GM12878 (cell line): ENCODE data around the gene CACNA1G.

ENCODE experiments used
- EP300 ChIP-seq, 2 experiments: fragments of 150-350 bp in 1 of 2; IDR thresholded peaks; 2 replicates each; pipeline ENCODE4 v1.6.1; 2011 to 2012; ENCODE audit warnings: low read depth in 2 of 2, low read length in 2 of 2, borderline replicate concordance in 1 of 2, improper control_type of control experiment in 1 of 2, inconsistent platforms in 1 of 2; ENCODE audit not compliant: control insufficient read depth in 1 of 2
- EZH2 ChIP-seq: IDR thresholded peaks from 2 replicates; pipeline ENCODE4 v1.6.1; 2012; ENCODE audit warnings: low read depth, mild to moderate bottlenecking, control low read depth, inconsistent platforms, low read length, borderline replicate concordance; ENCODE audit not compliant: control insufficient read depth
- JUNB ChIP-seq: IDR thresholded peaks from 2 replicates; pipeline ENCODE4 v1.6.1; 2016; ENCODE audit warnings: antibody characterized with exemption, mild to moderate bottlenecking
- TAF1 ChIP-seq: IDR thresholded peaks from 2 replicates; pipeline ENCODE4 v1.6.1; 2011; ENCODE audit warnings: mild to moderate bottlenecking, low read depth, low read length, borderline replicate concordance
- TBL1XR1 ChIP-seq: IDR thresholded peaks from 2 replicates; pipeline ENCODE4 v1.6.1; 2012; ENCODE audit warnings: low read depth, low read length, improper control_type of control experiment
- TF ChIP-seq, protein P1 (sequence below), 3 experiments: IDR thresholded peaks in 2 of 3; conservative IDR thresholded peaks in 1 of 3; 2 replicates each; pipeline ENCODE4 v1.5.1; 2011; ENCODE audit warnings: low read depth in 3 of 3, low read length in 3 of 3, mild to moderate bottlenecking in 3 of 3, control low read depth in 2 of 3, moderate library complexity in 2 of 3, inconsistent platforms in 1 of 3, mixed read lengths in 1 of 3; ENCODE audit not compliant: control insufficient read depth in 2 of 3, insufficient read depth in 1 of 3; ENCODE audit errors: extremely low read depth in 1 of 3

DNA sequence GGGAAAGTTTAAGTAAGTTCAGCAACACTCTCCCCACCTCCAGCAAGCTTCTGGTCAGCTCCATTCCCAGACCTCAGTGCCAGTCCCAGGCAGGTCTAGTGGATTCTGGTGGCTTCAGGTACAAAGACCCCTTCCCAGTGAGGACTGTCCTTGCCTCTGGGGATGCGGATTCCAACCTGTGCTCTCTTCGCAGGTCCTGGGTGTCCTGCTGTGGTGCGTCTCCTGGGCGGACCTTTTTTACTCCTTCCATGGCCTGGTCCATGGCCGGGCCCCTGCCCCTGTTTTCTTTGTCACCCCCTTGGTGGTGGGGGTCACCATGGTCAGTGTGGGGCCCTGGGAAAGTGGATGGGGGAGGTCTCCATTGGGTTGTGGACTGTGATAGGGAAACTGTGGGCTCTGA lies 96.0 kb downstream of the CACNA1G start:
- TF ChIP-seq TAF1 (no peak), EZH2 (no peak), EP300 (IDR thresholded peaks at IDR 0.05; ENCODE audit: borderline replicate concordance in 1 of 2, control insufficient read depth in 1 of 2, low read depth in 2 of 2, low read length in 2 of 2) (no peak), TBL1XR1 (no peak), JUNB (no peak)
- TF ChIP-seq, protein P1, sequence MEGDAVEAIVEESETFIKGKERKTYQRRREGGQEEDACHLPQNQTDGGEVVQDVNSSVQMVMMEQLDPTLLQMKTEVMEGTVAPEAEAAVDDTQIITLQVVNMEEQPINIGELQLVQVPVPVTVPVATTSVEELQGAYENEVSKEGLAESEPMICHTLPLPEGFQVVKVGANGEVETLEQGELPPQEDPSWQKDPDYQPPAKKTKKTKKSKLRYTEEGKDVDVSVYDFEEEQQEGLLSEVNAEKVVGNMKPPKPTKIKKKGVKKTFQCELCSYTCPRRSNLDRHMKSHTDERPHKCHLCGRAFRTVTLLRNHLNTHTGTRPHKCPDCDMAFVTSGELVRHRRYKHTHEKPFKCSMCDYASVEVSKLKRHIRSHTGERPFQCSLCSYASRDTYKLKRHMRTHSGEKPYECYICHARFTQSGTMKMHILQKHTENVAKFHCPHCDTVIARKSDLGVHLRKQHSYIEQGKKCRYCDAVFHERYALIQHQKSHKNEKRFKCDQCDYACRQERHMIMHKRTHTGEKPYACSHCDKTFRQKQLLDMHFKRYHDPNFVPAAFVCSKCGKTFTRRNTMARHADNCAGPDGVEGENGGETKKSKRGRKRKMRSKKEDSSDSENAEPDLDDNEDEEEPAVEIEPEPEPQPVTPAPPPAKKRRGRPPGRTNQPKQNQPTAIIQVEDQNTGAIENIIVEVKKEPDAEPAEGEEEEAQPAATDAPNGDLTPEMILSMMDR (IDR thresholded peaks at IDR 0.05 in 2 of 3, conservative IDR thresholded peaks at IDR 0.05 in 1 of 3; ENCODE audit: control insufficient read depth in 2 of 3, extremely low read depth in 1 of 3, insufficient read depth in 1 of 3, low read depth in 3 of 3, low read length in 3 of 3), result no peak
